Cardiac fibroblast (primary cell): ENCODE results near the gene DSCAML1.

Experiments used
- DNase-seq, 2 donors: peaks; one replicate each; pipeline versions ENCODE4 v3.0.0 to v3.0.0-alpha.2; 2010; ENCODE audit warnings: low read depth in 2 of 2
- H3K4me3 ChIP-seq, 2 donors: replicated peaks in 1 of 2; 1 replicate in 1 of 2; 2 replicates in 1 of 2; pipeline ENCODE4 v1.5.1; 2011; ENCODE audit warnings: low read depth in 2 of 2, low read length in 2 of 2, mild to moderate bottlenecking in 2 of 2, moderate library complexity in 1 of 2
- TF ChIP-seq, protein P1 (sequence below): IDR thresholded peaks from one replicate; pipeline ENCODE4 v1.5.1; 2011; ENCODE audit warnings: low read depth, mild to moderate bottlenecking, low read length, inconsistent platforms

DSCAML1 gene

GRCh38 chr11:117795638-117796455, 1.2 kb downstream of the DSCAML1 start:
- no peak for DNase-seq
- H3K4me3 ChIP-seq, result no peak overlapping the region
- TF ChIP-seq, protein P1, sequence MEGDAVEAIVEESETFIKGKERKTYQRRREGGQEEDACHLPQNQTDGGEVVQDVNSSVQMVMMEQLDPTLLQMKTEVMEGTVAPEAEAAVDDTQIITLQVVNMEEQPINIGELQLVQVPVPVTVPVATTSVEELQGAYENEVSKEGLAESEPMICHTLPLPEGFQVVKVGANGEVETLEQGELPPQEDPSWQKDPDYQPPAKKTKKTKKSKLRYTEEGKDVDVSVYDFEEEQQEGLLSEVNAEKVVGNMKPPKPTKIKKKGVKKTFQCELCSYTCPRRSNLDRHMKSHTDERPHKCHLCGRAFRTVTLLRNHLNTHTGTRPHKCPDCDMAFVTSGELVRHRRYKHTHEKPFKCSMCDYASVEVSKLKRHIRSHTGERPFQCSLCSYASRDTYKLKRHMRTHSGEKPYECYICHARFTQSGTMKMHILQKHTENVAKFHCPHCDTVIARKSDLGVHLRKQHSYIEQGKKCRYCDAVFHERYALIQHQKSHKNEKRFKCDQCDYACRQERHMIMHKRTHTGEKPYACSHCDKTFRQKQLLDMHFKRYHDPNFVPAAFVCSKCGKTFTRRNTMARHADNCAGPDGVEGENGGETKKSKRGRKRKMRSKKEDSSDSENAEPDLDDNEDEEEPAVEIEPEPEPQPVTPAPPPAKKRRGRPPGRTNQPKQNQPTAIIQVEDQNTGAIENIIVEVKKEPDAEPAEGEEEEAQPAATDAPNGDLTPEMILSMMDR, result no peak

DNA sequence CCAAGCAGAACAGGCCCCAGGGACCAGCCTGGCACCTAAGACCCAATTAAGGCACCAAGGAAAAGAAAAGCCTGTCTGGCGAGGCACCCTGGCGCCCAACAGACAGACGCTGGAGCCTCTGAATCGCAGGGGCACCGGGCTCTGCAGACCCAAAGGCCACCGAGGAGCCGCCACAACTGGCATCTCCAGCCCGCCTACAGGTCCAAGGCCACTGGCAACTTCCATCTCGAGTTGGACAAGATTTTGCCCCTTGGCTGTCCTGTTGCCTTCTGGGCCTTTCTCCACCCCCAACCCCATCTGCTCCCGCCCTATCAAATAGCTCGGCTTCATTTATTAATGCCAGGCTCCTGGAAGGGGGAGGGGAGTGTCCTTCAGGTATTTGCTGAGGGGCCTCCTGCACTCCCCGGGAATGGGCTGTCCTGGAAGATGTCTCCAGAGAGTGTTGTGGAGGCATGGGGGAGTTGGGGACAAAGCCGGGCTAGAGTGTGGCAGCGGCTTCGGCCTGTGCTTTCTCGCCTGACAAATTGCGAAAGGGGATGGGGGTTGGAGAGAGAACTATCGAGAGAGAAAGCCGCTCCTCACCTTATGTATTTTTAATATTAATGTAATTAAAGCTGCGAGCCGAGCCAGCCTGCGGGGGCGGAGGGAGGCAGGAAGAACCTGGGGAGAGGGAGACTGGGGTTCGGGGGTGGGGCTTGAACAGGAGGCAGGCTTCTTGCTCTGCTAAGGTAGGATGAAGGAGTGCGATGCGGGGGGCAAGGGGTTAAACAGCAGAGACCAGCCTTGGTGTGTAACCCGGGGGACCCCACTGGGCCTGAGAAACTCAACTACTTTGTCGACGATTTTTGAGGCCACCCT, 2.0 kb downstream of the DSCAML1 start:
- no peak for DNase-seq
- TF ChIP-seq, protein P1, result no peak
- no peak overlapping the region for H3K4me3 ChIP-seq

DNA sequence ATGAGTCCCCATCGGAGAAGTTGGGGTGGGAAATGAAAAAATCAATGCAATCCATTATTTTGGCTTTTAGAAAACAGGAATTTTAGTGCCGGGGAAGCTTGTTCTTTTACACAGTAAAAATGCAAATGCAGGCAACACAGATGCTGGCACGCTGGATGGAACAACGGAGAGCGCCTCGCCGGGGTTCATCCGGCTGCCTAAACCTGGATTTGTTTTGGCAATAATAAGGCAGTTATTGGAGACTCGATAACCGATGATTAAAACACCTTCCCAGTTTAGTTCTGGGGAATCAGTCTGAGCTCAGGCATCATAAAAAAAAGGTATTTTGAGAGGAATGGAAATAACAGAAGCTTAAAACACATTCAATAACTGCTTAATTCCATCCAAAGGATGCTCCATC, 2.9 kb downstream of the DSCAML1 start:
- TF ChIP-seq, protein P1, result no peak
- no peak for DNase-seq
- no peak overlapping the region for H3K4me3 ChIP-seq

DNA sequence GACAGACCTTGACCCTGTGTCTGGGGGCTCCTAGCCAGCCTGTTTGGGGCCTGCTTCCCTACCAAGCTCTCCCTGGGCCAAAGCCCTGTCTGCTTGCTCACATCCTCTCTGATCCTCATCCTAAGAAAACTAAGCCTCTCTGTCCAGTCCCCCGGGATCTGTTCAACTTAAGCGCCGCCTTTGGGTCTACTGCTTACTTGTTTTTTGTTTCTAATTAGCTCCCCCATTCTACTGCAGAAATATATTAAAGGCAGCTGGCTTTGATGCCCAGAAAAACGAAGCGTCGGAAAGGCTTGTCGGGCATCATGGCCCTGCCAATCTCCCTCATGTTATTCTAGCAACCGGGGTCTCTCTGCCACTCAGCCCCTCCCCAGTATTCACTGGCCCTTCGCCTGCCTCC, 3.4 kb downstream of the DSCAML1 start:
- TF ChIP-seq, protein P1, result no peak
- no peak for DNase-seq
- no peak overlapping the region for H3K4me3 ChIP-seq

DNA sequence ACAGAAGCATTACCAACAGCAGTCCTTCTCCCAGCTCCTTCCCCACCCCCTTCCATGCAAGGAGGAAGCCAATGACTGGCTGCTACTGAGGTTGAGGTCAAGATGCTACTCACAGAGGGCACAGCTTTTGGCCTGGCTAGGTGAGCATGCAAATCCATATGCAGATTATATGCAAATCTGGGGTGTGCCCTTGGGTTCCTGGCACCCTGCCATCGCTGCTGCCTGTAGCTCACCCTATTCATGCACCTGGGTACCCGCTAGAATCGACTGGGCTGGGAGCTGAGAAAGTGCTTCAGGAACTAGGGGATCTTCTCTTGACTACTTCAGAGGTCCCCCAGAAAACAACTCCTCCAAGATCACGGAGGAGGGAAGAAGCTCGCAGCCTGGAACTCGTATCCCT, 4.0 kb downstream of the DSCAML1 start:
- TF ChIP-seq, protein P1, result no peak
- H3K4me3 ChIP-seq, result no peak overlapping the region
- DNase-seq, result no peak

DNA sequence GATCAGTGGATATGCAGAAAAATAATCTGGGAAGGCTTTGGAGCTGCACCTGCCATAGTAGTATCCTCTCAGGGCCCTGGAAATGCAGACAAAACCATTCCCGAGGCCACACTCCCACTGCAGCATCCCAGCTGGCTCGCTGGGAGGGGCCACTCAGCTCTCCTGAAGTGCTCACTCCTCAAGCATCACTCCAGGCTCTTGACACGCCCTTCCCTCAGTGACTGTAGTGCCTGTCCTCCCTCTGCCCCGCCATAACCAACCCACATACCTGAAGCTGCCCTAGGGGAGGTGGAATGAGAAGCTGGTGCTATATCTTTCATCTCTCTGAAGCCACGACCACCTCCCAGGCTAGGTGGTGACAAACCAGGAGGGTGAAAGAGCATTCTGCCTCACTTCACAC, 4.8 kb downstream of the DSCAML1 start:
- DNase-seq, result no peak
- no peak overlapping the region for H3K4me3 ChIP-seq
- TF ChIP-seq, protein P1, result no peak
